Calu3 (cell line): Measurements from ENCODE around the gene NDE1. TPM values are rescaled to one million over a fixed set of nuclear protein-coding genes. Genes with fewer than 3 reads are reported as not detected.

Experiments used
- Bru-seq: library from RNA; stranded (reverse); fragments of 400-500 nt; gene quantifications from one replicate; lab custom pipeline; 2021; lab: Mats Ljungman, UMichigan
- BruChase-seq, 2 experiments: library from RNA; stranded (reverse); fragments of 400-500 nt; gene quantifications; one replicate each; lab custom pipeline; 2021; lab: Mats Ljungman, UMichigan
- BruUV-seq: library from RNA; stranded (reverse); fragments of 400-500 nt; replicated peaks from 2 replicates; lab custom pipeline; 2021; lab: Mats Ljungman, UMichigan
- CTCF ChIA-PET: fragments of 300-600 bp; sonication (Branson Sonifier 250); formaldehyde crosslinking; loops from one replicate; lab custom pipeline; 2022; ENCODE audit warnings: antibody characterized with exemption; lab: Charles Lee
- DNase-seq: peaks from one replicate; pipeline ENCODE4 v3.0.0; 2022
- H3K27ac Mint-ChIP-seq: one replicate; pipeline ENCODE4 v1.8.0; 2022; ENCODE audit warnings: mixed read lengths; ENCODE audit not compliant: unreplicated experiment
- H3K27me3 Mint-ChIP-seq: one replicate; pipeline ENCODE4 v1.8.0; 2022; ENCODE audit warnings: mixed read lengths; ENCODE audit not compliant: unreplicated experiment
- H3K36me3 Mint-ChIP-seq: one replicate; pipeline ENCODE4 v1.8.0; 2022; ENCODE audit warnings: mild to moderate bottlenecking, moderate library complexity, mixed read lengths; ENCODE audit not compliant: insufficient read depth, unreplicated experiment
- H3K4me1 Mint-ChIP-seq: one replicate; pipeline ENCODE4 v1.8.0; 2022; ENCODE audit warnings: mild to moderate bottlenecking, low read depth, mixed read lengths; ENCODE audit not compliant: unreplicated experiment
- H3K4me3 Mint-ChIP-seq: one replicate; pipeline ENCODE4 v1.8.0; 2022; ENCODE audit warnings: mild to moderate bottlenecking, low read depth, moderate library complexity, mixed read lengths; ENCODE audit not compliant: unreplicated experiment
- H3K9me3 Mint-ChIP-seq: one replicate; pipeline ENCODE4 v1.8.0; 2022; ENCODE audit warnings: low read depth, mixed read lengths; ENCODE audit not compliant: unreplicated experiment
- CTCF ChIP-seq: fragments of 200-600 bp; IDR thresholded peaks from one replicate; pipeline ENCODE4 v1.8.0; 2022; ENCODE audit warnings: antibody characterized with exemption; ENCODE audit not compliant: unreplicated experiment
- intact Hi-C: fragments of 100-400 bp; cut with micrococcal nuclease; formaldehyde crosslinking; loops from one replicate; pipeline ENCODE4 v1.10.0; 2022; ENCODE audit not compliant: unreplicated experiment
- long read RNA-seq: library from polyadenylated mRNA; stranded (forward); transcript quantifications from one replicate; pipeline ENCODE4 v2.0.0, GENCODE V29; 2022
- total RNA-seq: library from RNA; stranded (reverse); gene quantifications from 2 replicates; pipeline ENCODE4 v1.2.3, GENCODE V29; 2022

NDE1 gene, protein sequence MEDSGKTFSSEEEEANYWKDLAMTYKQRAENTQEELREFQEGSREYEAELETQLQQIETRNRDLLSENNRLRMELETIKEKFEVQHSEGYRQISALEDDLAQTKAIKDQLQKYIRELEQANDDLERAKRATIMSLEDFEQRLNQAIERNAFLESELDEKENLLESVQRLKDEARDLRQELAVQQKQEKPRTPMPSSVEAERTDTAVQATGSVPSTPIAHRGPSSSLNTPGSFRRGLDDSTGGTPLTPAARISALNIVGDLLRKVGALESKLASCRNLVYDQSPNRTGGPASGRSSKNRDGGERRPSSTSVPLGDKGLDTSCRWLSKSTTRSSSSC
- total RNA-seq (66.0 and 71.1 TPM in 2 replicates), Bru-seq, nascent RNA (percentile 72 among the genes with signal in this experiment), BruChase-seq, experiment 1, labeled RNA remaining after a 6-hour chase (percentile 75 among the genes with signal in this experiment), BruChase-seq, experiment 2, labeled RNA remaining after a 2-hour chase (percentile 79 among the genes with signal in this experiment)
- long read RNA-seq, partial matches to known transcripts, result 1 of 8 reads
- long read RNA-seq, other reads (novel, unspliced or antisense), result 3 of 8 reads

DNA sequence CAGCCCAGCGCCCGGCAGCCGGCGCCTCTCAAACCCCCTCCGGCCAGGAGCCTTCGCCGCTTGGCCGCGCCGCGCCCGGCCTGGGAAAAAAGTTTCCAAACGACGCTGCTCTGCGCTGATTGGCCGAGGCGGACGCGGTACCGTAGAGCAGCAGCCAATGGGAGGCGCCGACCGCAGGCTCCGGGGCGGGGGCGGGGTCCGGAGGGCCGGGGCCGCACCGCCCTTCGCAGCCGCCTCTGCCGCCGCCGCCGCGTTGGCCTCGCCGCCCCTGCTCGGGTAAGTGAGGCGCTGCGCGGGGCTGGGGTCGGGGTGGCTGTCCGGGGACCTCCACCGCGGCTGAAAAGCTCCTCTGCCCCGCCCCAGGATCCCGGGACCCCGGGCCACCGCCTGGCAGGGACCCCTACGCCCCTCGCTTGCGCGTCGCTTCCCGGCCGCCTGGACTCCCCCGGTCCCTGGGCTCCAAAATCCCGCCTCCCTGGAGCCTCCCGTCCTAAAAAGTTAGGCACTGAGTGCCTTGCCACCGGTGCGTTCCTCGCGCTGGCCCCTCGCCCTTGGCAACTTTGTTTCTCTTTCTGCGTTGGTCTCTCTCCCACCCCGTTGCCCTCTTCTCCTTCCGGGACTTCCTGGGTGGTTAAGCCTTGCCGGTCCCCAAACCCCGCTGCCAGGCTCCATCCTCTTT lies at the start of gene NDE1:
TSS of gene NDE1 (plus strand) at position 227 of the 679 bp plus-strand sequence. CDS start 14,534 bp downstream, outside the sequence.
- TF ChIP-seq CTCF, result no peak
- peaks cover 13% of the 10 kb centered on the region for H3K4me1 Mint-ChIP-seq
- BruUV-seq, result no TSS peak
- H3K27me3 Mint-ChIP-seq, result no peaks in the 10 kb centered on the region
- no peaks in the 10 kb centered on the region for H3K9me3 Mint-ChIP-seq
- peak; percentile 93 for DNase-seq
- H3K4me3 Mint-ChIP-seq, result peak within 1 kb of the TSS; percentile 88
- peaks cover 34% of the 10 kb centered on the region for H3K36me3 Mint-ChIP-seq
- CTCF ChIA-PET, result no interaction called here
- intact Hi-C loops, result no loop called here
- peak within 1 kb of the TSS; percentile 93 for H3K27ac Mint-ChIP-seq

DNA sequence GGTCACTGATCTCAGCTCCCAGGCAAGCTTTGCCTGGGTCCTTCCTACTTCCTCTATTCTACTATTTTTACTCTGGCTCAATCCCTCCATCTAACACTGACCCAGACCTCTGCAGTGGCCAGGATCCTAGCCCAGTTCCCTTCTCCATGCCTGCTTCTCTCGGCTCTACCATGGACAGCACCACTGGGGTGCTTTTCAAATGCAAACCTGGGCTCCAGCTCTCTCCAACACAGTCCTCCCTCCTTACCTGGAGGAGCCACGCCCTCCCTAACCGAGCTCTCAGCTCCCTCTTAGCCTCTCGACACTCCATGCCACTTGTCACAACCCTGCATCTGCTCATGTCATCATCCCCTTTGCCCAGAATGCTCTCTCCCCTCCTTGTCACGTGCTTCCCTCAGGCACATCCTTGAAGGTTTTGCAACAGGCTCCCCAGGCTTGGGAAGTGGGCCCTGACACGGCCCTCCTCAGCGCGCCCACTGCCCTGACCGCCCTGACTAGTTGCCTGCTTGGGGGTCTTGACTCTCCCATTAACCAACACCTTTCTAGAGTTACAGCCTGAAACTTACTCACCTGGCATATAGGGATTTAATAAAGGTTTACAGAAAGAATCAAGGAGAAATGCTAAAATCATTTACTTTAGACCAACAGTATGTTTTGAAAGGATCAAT lies 48.7 kb upstream of the NDE1 start:
- Mint-ChIP-seq H3K4me3 (no peak overlapping the region), H3K4me1 (no peaks in the 10 kb centered on the region), H3K9me3 (no peaks in the 10 kb centered on the region), H3K27me3 (no peaks in the 10 kb centered on the region), H3K27ac (no peak overlapping the region), H3K36me3 (peaks cover 26% of the 10 kb centered on the region)
- CTCF ChIA-PET, result no interaction called here
- TF ChIP-seq CTCF, result no peak
- BruUV-seq, result no TSS peak
- intact Hi-C loops, result no loop called here
- no peak for DNase-seq

DNA sequence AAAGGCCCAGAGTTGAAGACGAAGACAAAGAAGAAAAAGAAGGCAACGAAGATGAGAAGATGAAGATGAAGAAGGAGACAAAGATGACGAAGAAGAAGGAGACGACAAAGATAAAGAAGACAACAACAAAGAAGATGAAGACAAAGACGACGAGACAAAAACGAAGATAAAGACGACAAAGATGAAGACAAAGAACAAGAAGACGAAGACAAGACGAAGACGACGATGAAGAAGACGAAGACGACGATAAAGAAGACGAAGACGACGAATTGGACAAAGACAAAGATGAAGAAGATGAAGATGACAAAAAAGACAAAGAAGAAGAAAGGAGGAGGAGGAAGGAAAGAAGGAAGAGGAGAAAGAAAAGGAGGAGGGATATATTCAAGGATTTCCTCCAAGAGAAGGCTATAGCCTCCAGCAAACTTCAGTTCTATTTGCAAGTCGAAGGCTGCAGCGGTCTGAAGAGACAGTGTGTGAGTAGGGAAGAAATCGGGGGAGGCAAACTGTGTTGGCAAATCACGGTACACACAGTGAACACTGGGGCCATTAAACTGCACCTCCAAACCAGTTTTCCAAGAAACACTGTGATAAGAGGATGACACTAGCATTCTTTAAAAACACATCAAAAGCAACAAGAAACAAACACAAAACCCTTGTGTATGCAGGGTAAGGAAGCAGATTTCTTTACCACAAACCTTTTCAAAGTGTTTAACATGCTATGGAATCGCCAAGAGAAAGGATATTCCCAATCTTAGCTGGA lies 47.6 kb upstream of the NDE1 start:
- no peak overlapping the region for H3K4me3 Mint-ChIP-seq
- H3K27ac Mint-ChIP-seq, result no peak overlapping the region
- intact Hi-C loops, result no loop called here
- no peak for DNase-seq
- no peaks in the 10 kb centered on the region for H3K9me3 Mint-ChIP-seq
- no peaks in the 10 kb centered on the region for H3K4me1 Mint-ChIP-seq
- peaks cover 28% of the 10 kb centered on the region for H3K36me3 Mint-ChIP-seq
- no peak for TF ChIP-seq CTCF
- BruUV-seq, result no TSS peak
- CTCF ChIA-PET, result no interaction called here
- H3K27me3 Mint-ChIP-seq, result no peaks in the 10 kb centered on the region
